K562 (cell line): Measurements from ENCODE around the gene TMED4. TPM values are rescaled to one million over a fixed set of nuclear protein-coding genes. Genes with fewer than 3 reads are reported as not detected.

Source experiments
- ATAC-seq: fragments of 200-7000 bp; cut with Tn5 transposase; 3 replicates; pipeline ENCODE4 v1.9.1; 2020; ENCODE audit warnings: moderate library complexity
- BruUV-seq: library from RNA; stranded (reverse); fragments of 400-500 nt; replicated peaks from 2 replicates; lab custom pipeline; 2021; lab: Mats Ljungman, UMichigan
- CTCF ChIA-PET: fragments of 300-600 bp; formaldehyde crosslinking; extraction: SDS; loops from one replicate; lab custom pipeline; 2021; ENCODE audit warnings: low intra/inter-chr PET ratio; lab: Yijun Ruan, JAX
- POLR2A ChIA-PET: fragments of 300-600, 350-650 bp; sonication (Branson Sonifier 250); formaldehyde crosslinking; extraction: SDS; loops from one replicate; lab custom pipeline; 2021; ENCODE audit warnings: antibody characterized with exemption, inconsistent platforms; lab: Yijun Ruan, JAX
- DNase-seq, 4 experiments: peaks; one replicate each; pipeline versions ENCODE4 v3.0.0 to v3.0.0-alpha.2; 2011 to 2018; ENCODE audit warnings: low spot score in 3 of 4, mixed read lengths in 3 of 4; ENCODE audit errors: extremely low read depth in 1 of 4
- FAIRE-seq: peaks from 2 replicates; lab custom pipeline; 2011; peaks lifted over from hg19 to GRCh38; lab: Jason Lieb, UNC
- H2AFZ ChIP-seq: 2 replicates; pipeline ENCODE4 v1.6.0; 2011; ENCODE audit warnings: low read depth, low read length, control low read depth, inconsistent platforms
- H3K27ac ChIP-seq: fragments of 200-600 bp; 3 replicates; pipeline ENCODE4 v1.8.0; 2011; ENCODE audit warnings: low read depth, mild to moderate bottlenecking, control low read depth, inconsistent platforms, low read length, moderate library complexity, mixed read lengths; ENCODE audit errors: extremely low read depth
- H3K27me3 ChIP-seq, 2 experiments: fragments of 300-600 bp in 1 of 2; 2 replicates in 1 of 2; 3 replicates in 1 of 2; pipeline versions ENCODE4 v1.6.0 to v1.8.0; 2011; ENCODE audit warnings: inconsistent platforms in 2 of 2, low read length in 2 of 2, mild to moderate bottlenecking in 1 of 2, mixed read lengths in 1 of 2, moderate library complexity in 1 of 2; ENCODE audit not compliant: control insufficient read depth in 2 of 2, insufficient read depth in 2 of 2
- H3K36me3 ChIP-seq: fragments of 300-600 bp; 3 replicates; pipeline ENCODE4 v1.8.0; 2011; ENCODE audit warnings: mild to moderate bottlenecking, low read length, inconsistent platforms; ENCODE audit not compliant: control insufficient read depth, insufficient read depth
- H3K4me1 ChIP-seq, 2 experiments: fragments of 200-600 bp in 1 of 2; replicated peaks in 1 of 2; 2 replicates in 1 of 2; 3 replicates in 1 of 2; pipeline versions ENCODE4 v1.5.1 to v1.8.0; 2011; ENCODE audit warnings: inconsistent platforms in 2 of 2, low read length in 2 of 2, mild to moderate bottlenecking in 1 of 2, mixed read lengths in 1 of 2, moderate library complexity in 1 of 2; ENCODE audit not compliant: control insufficient read depth in 2 of 2, insufficient read depth in 2 of 2
- H3K4me2 ChIP-seq: 2 replicates; pipeline ENCODE4 v1.6.1; 2011; ENCODE audit warnings: low read length, control low read depth, inconsistent platforms, mixed read lengths; ENCODE audit not compliant: insufficient read depth
- H3K4me3 ChIP-seq: fragments of 200-600 bp; sonication (generic), shearing (Covaris generic); 2 replicates; pipeline ENCODE4 v1.5.1; 2016; ENCODE audit warnings: control low read depth, inconsistent platforms
- H3K79me2 ChIP-seq: fragments of 200-600 bp; 3 replicates; pipeline ENCODE4 v1.8.0; 2011; ENCODE audit warnings: low read length, inconsistent platforms; ENCODE audit not compliant: control insufficient read depth, insufficient read depth
- H3K9ac ChIP-seq, 2 experiments: 2 replicates each; pipeline versions ENCODE4 v1.6.0 to v1.6.1; 2011; ENCODE audit warnings: low read depth in 2 of 2, low read length in 2 of 2, control low read depth in 1 of 2, inconsistent platforms in 1 of 2, mild to moderate bottlenecking in 1 of 2, mixed read lengths in 1 of 2; ENCODE audit not compliant: insufficient read depth in 1 of 2
- H3K9me1 ChIP-seq: one replicate; pipeline ENCODE4 v1.6.0; 2011; ENCODE audit warnings: inconsistent platforms, mild to moderate bottlenecking, low read length, moderate library complexity; ENCODE audit not compliant: control insufficient read depth, insufficient read depth
- H3K9me3 ChIP-seq: replicated peaks from 2 replicates; pipeline ENCODE4 v1.5.1; 2011; ENCODE audit warnings: low read depth, low read length, inconsistent platforms; ENCODE audit not compliant: control insufficient read depth, insufficient read depth
- H4K20me1 ChIP-seq: replicated peaks from 2 replicates; pipeline ENCODE4 v1.6.1; 2011; ENCODE audit warnings: low read length, inconsistent platforms, mixed read lengths; ENCODE audit not compliant: control insufficient read depth, insufficient read depth
- CREBBP ChIP-seq: IDR thresholded peaks from one replicate; pipeline ENCODE4 v1.6.1; 2012; ENCODE audit warnings: low read depth, mild to moderate bottlenecking, control low read depth, inconsistent platforms, low read length
- HEY1 ChIP-seq: fragments of 250-450 bp; sonication (Bioruptor Pico); IDR thresholded peaks from 2 replicates; pipeline ENCODE4 v1.5.0; 2020; ENCODE audit warnings: mild to moderate bottlenecking, moderate library complexity, borderline replicate concordance
- MGA ChIP-seq: fragments of 450-650 bp; IDR thresholded peaks from 2 replicates; pipeline ENCODE4 v1.6.1; 2016; ENCODE audit warnings: mild to moderate bottlenecking, moderate library complexity
- TAL1 ChIP-seq: fragments of 450-650 bp; IDR thresholded peaks from 2 replicates; pipeline ENCODE4 v1.6.1; 2016; ENCODE audit warnings: mild to moderate bottlenecking
- TEAD2 ChIP-seq: fragments of 450-650 bp; IDR thresholded peaks from 2 replicates; pipeline ENCODE4 v1.6.1; 2016; ENCODE audit warnings: missing genetic modification characterization, control low read depth, missing compliant biosample characterization
- TOE1 ChIP-seq, 2 experiments: fragments of 450-650 bp in 1 of 2; sonication (generic) in 1 of 2; formaldehyde crosslinking in 1 of 2; IDR thresholded peaks; 2 replicates each; pipeline versions ENCODE4 v1.7.1 to v1.8.0; 2016 to 2022; ENCODE audit warnings: borderline replicate concordance in 2 of 2, mild to moderate bottlenecking in 2 of 2, antibody characterized with exemption in 1 of 2, inconsistent platforms in 1 of 2, low read depth in 1 of 2, missing genetic modification reagents in 1 of 2, moderate library complexity in 1 of 2
- WGBS: fragments of 100-300 bp; shearing (Covaris generic); methylation state at CpG from one replicate; pipeline ENCODE4 v1.1.6; 2016; ENCODE audit warnings: low coverage, mixed read lengths; ENCODE audit not compliant: insufficient coverage; ENCODE audit errors: missing lambda C conversion rate; 5-methylcytosine and 5-hydroxymethylcytosine counted together
- in situ Hi-C: fragments of 300-500 bp; cut with MboI; formaldehyde crosslinking; loops from 4 replicates; pipeline ENCODE4 v1.15.0; 2018; ENCODE audit warnings: inconsistent platforms, mixed read lengths
- intact Hi-C: fragments of 100-400 bp; cut with micrococcal nuclease; formaldehyde crosslinking; loops from 2 replicates; pipeline ENCODE4 v1.14.2; 2022
- polyA plus RNA-seq, 8 experiments: library from polyadenylated mRNA; depleted of rRNA in 4 of 8; stranded (reverse) in 5 of 8; unstranded in 3 of 8; fragments of >200 nt; fragmentation: Nextera tagmentation in 2 of 8; fragmentation: Illumina TruSeq in 1 of 8; extraction: Ambion mirVana in 2 of 8; extraction: Trizol in 1 of 8; gene quantifications; 2 replicates each; pipeline versions ENCODE4 v1.2.1 to v1.2.3, GENCODE V29; 2011 to 2014; ENCODE audit warnings: inconsistent platforms in 1 of 8, missing spikeins in 1 of 8
- total RNA-seq, 7 experiments: library from RNA; depleted of rRNA in 6 of 7; stranded (reverse); fragments of >200 nt in 6 of 7; fragmentation: Illumina TruSeq in 2 of 7; extraction: Trizol in 2 of 7; gene quantifications; 2 replicates each; pipeline versions ENCODE4 v1.2.1 to v1.2.3, GENCODE V29; 2011 to 2021; ENCODE audit warnings: low replicate concordance in 1 of 7

The TMED4 gene
- total and polyA plus RNA-seq, 9 of the 15 experiments (the other 6 are each of a cell fraction or from before 2014, with no cell fraction given) = 20.3 to 64.0 (median 42.1) TPM

- H3K27me3 ChIP-seq = no peaks in the 10 kb centered on the region
- peaks cover 0 to 3% of the 10 kb centered on the region in 2 experiments; a peak in 2 of 5 replicates for H3K4me1 ChIP-seq
- intact Hi-C loops = no loop called here
- peak in 1 of 4 experiments; percentile 27 for DNase-seq
- no peaks in the 10 kb centered on the region; the same call in 1 of the 2 replicates for H4K20me1 ChIP-seq
- H3K79me2 ChIP-seq = peaks cover 40% of the 10 kb centered on the region
- H3K4me3 ChIP-seq = no peak overlapping the region
- no peak overlapping the region for H3K27ac ChIP-seq
- POLR2A ChIA-PET = interaction anchor here (2.4 kb wide), 1 partner anchor 9 kb away, joined by 15 read pairs; no protein-coding TSS in a partner anchor
- in situ Hi-C loops = no loop called here
- WGBS = 64% methylated on average over 4 of the region's 4 CpGs
- TF ChIP-seq MGA = no peak
- no peak for TF ChIP-seq CREBBP
- no peak for TF ChIP-seq TOE1 (IDR thresholded peaks at IDR 0.05; ENCODE audit: borderline replicate concordance)
- no peak for TF ChIP-seq TOE1 (CRISPR knock-in tag; IDR thresholded peaks at IDR 0.05; ENCODE audit: borderline replicate concordance, low read depth)
- no peak for TF ChIP-seq HEY1 (CRISPR knock-in tag)
- no peak for TF ChIP-seq TAL1
- no peak for TF ChIP-seq TEAD2 (tag)
- no peak overlapping the region for H3K4me2 ChIP-seq
- no peaks in the 10 kb centered on the region for H3K9me3 ChIP-seq
- no peak for FAIRE-seq
- no TSS peak for BruUV-seq
- H3K9ac ChIP-seq = no peak overlapping the region
- no peak overlapping the region for H2AFZ ChIP-seq
- CTCF ChIA-PET = no interaction called here
- no peak for ATAC-seq
- no peaks in the 10 kb centered on the region for H3K9me1 ChIP-seq
- peaks cover 59% of the 10 kb centered on the region for H3K36me3 ChIP-seq
These were observed 44.6 kb upstream of the TMED4 start for GRCh38 chr7:44626620-44627019.
